GM19455 (cell line): ENCODE measurements around the gene CTDP1.
"Not testable (repeated sequence)": the region's sequence is repeated elsewhere in the genome, so short reads cannot be mapped to it uniquely, and the experiment has no call there.

ENCODE experiments used
- ATAC-seq: cut with Tn5 transposase; IDR thresholded peaks from one replicate; pipeline ENCODE4 v1.9.1; 2021; ENCODE audit not compliant: unreplicated experiment

Gene CTDP1

GRCh38 chr18:79738581-79739439 lies 59.2 kb downstream of the CTDP1 start:
- no peak for ATAC-seq

- no peak for ATAC-seq
These were observed 59.8 kb downstream of the CTDP1 start for GRCh38 chr18:79739440-79739778.

GRCh38 chr18:79740047-79740446 lies 60.4 kb downstream of the CTDP1 start:
- not testable (repeated sequence) for ATAC-seq

- no peak for ATAC-seq
These were observed 61.1 kb downstream of the CTDP1 start for GRCh38 chr18:79740521-79741361.

- no peak for ATAC-seq
These were observed 61.7 kb downstream of the CTDP1 start for GRCh38 chr18:79741362-79741700.

- no peak for ATAC-seq
These were observed 62.5 kb downstream of the CTDP1 start for GRCh38 chr18:79742076-79742475.

GRCh38 chr18:79744625-79745024 lies 65.0 kb downstream of the CTDP1 start:
- no peak for ATAC-seq

GRCh38 chr18:79746730-79747129 lies 67.1 kb downstream of the CTDP1 start:
- ATAC-seq: no peak

GRCh38 chr18:79747156-79747845 lies 67.7 kb downstream of the CTDP1 start:
- ATAC-seq: no peak

GRCh38 chr18:79748321-79749180 lies 68.9 kb downstream of the CTDP1 start:
- ATAC-seq: no peak

- ATAC-seq: no peak
These were observed 69.9 kb downstream of the CTDP1 start for GRCh38 chr18:79749251-79750191.

- ATAC-seq: no peak
These were observed 71.5 kb downstream of the CTDP1 start for GRCh38 chr18:79750980-79751571.

- not testable (repeated sequence) for ATAC-seq
These were observed 72.4 kb downstream of the CTDP1 start for GRCh38 chr18:79751918-79752578.

GRCh38 chr18:79752946-79753345 lies 73.3 kb downstream of the CTDP1 start:
- not testable (repeated sequence) for ATAC-seq

GRCh38 chr18:79753391-79753851 lies 73.8 kb downstream of the CTDP1 start:
- ATAC-seq: no peak

GRCh38 chr18:79754022-79754761 lies 74.6 kb downstream of the CTDP1 start:
- no peak for ATAC-seq

- no peak for ATAC-seq
These were observed 75.3 kb downstream of the CTDP1 start for GRCh38 chr18:79754831-79755351.
